Measurements from ENCODE around the gene RAB14. TPM values are rescaled to one million over a fixed set of nuclear protein-coding genes. Genes with fewer than 3 reads are reported as not detected.

The RAB14 gene
- total RNA-seq, 1 donor from 2014 or later = 63.8 TPM

- DNase-seq (no peak), ATAC-seq (ENCODE audit: low read depth) (peak; percentile 55)
- ChIA-PET CTCF (interaction anchor here (0.6 to 0.8 kb wide), 2 partner anchors 8 to 38 kb away, joined by 3 read pairs; no protein-coding TSS in a partner anchor), POLR2A (interaction anchor here (0.6 to 1.9 kb wide), 5 partner anchors 22 to 125 kb away, joined by 3 to 9 read pairs (median 3); no protein-coding TSS in a partner anchor)
- Mint-ChIP-seq H3K4me3 (peak overlapping the region; percentile 74), H3K36me3 (ENCODE audit: low read depth) (peaks cover 18% of the 10 kb centered on the region), H3K4me1 (peaks cover 50% of the 10 kb centered on the region), H3K27me3 (no peaks in the 10 kb centered on the region), H3K27ac (peak overlapping the region; percentile 91), H3K9me3 (no peaks in the 10 kb centered on the region)
- intact Hi-C loops (cut with micrococcal nuclease) = loop anchor here (2.0 to 10.0 kb wide), 2 partner anchors 132 to 222 kb away; partner anchors contain the start of gene CNTRL
- no peak for TF ChIP-seq CTCF (IDR thresholded peaks at IDR 0.05)
Observed at GRCh38 chr9:121206516-121207370, 5.1 kb upstream of the RAB14 start.

- Mint-ChIP-seq H3K36me3 (ENCODE audit: low read depth) (peaks cover 11% of the 10 kb centered on the region), H3K4me3 (no peak overlapping the region), H3K4me1 (peaks cover 59% of the 10 kb centered on the region), H3K9me3 (no peaks in the 10 kb centered on the region), H3K27ac (no peak overlapping the region), H3K27me3 (no peaks in the 10 kb centered on the region)
- no peak for TF ChIP-seq CTCF (IDR thresholded peaks at IDR 0.05)
- intact Hi-C loops (cut with micrococcal nuclease) = loop anchor here (5.0 to 10.0 kb wide), 4 partner anchors 168 to 492 kb away; partner anchors contain the start of genes MEGF9 and STOM
- POLR2A ChIA-PET = no interaction called here
- CTCF ChIA-PET = interaction anchor here (1.5 to 1.7 kb wide), 2 partner anchors 8 to 83 kb away, joined by 3 to 4 read pairs; no protein-coding TSS in a partner anchor
- DNase-seq (no peak), ATAC-seq (ENCODE audit: low read depth) (no peak)
Observed at GRCh38 chr9:121204611-121205010, 2.9 kb upstream of the RAB14 start.

GRCh38 chr9:121204121-121204520, 2.5 kb upstream of the RAB14 start:
- ChIA-PET CTCF (interaction anchor here (1.5 to 1.7 kb wide), 2 partner anchors 8 to 83 kb away, joined by 3 to 4 read pairs; no protein-coding TSS in a partner anchor), POLR2A (no interaction called here)
- Mint-ChIP-seq H3K36me3 (ENCODE audit: low read depth) (peaks cover 11% of the 10 kb centered on the region), H3K4me3 (no peak overlapping the region), H3K9me3 (no peaks in the 10 kb centered on the region), H3K4me1 (peaks cover 64% of the 10 kb centered on the region), H3K27me3 (no peaks in the 10 kb centered on the region), H3K27ac (no peak overlapping the region)
- no peak for ATAC-seq (ENCODE audit: low read depth)
- no peak for TF ChIP-seq CTCF (IDR thresholded peaks at IDR 0.05)
- intact Hi-C loops (cut with micrococcal nuclease) = loop anchor here (5.0 to 10.0 kb wide), 4 partner anchors 168 to 492 kb away; partner anchors contain the start of genes MEGF9 and STOM
- DNase-seq = no peak

- DNase-seq (peak; percentile 57), ATAC-seq (ENCODE audit: low read depth) (peak; percentile 22)
- ChIA-PET POLR2A (interaction anchor here (0.5 to 4.3 kb wide), 23 partner anchors 9 to 491 kb away, joined by 3 to 36 read pairs (median 4); partner anchors contain the start of genes CNTRL, FBXW2 and GSN), CTCF (interaction anchor here (2.8 kb wide), 1 partner anchor 12 kb away, joined by 23 read pairs; no protein-coding TSS in a partner anchor)
- no peaks in the 10 kb centered on the region for H3K27me3 Mint-ChIP-seq
- intact Hi-C loops (cut with micrococcal nuclease) = loop anchor here (1.0 to 10.0 kb wide), 7 partner anchors 16 to 489 kb away; partner anchors contain the start of genes MEGF9 and STOM
- H3K36me3 Mint-ChIP-seq (ENCODE audit: low read depth) = peaks cover 11% of the 10 kb centered on the region
- peak overlapping the region; percentile 94 for H3K4me3 Mint-ChIP-seq
- no peaks in the 10 kb centered on the region for H3K9me3 Mint-ChIP-seq
- H3K4me1 Mint-ChIP-seq = peaks cover 62% of the 10 kb centered on the region
- H3K27ac Mint-ChIP-seq = peak overlapping the region; percentile 91
- TF ChIP-seq CTCF (IDR thresholded peaks at IDR 0.05) = no peak
Observed at GRCh38 chr9:121201045-121201737, 478 bp downstream of the RAB14 start.
